Osteocyte (in vitro differentiated cells): ENCODE results near the gene CHODL. TPM values are rescaled to one million over a fixed set of nuclear protein-coding genes. Genes with fewer than 3 reads are reported as not detected.

Experiments used
- DNase-seq: peaks from one replicate; pipeline ENCODE4 v3.0.0; 2021; ENCODE audit warnings: mixed read lengths; ENCODE audit not compliant: unreplicated experiment; ENCODE audit errors: extremely low spot score
- H3K27ac Mint-ChIP-seq: one replicate; pipeline ENCODE4 v1.8.0; 2021; ENCODE audit warnings: mild to moderate bottlenecking, mixed read lengths; ENCODE audit not compliant: unreplicated experiment
- H3K27me3 Mint-ChIP-seq: one replicate; pipeline ENCODE4 v1.8.0; 2021; ENCODE audit warnings: mixed read lengths; ENCODE audit not compliant: unreplicated experiment
- H3K36me3 Mint-ChIP-seq: one replicate; pipeline ENCODE4 v1.8.0; 2021; ENCODE audit warnings: mixed read lengths; ENCODE audit not compliant: unreplicated experiment
- H3K4me1 Mint-ChIP-seq: one replicate; pipeline ENCODE4 v1.8.0; 2021; ENCODE audit warnings: mixed read lengths; ENCODE audit not compliant: unreplicated experiment
- H3K4me3 Mint-ChIP-seq: one replicate; pipeline ENCODE4 v1.8.0; 2021; ENCODE audit warnings: mild to moderate bottlenecking, moderate library complexity, mixed read lengths; ENCODE audit not compliant: unreplicated experiment
- H3K9me3 Mint-ChIP-seq: one replicate; pipeline ENCODE4 v1.8.0; 2021; ENCODE audit warnings: mixed read lengths; ENCODE audit not compliant: unreplicated experiment
- total RNA-seq: library from RNA; stranded (reverse); gene quantifications from 2 replicates; pipeline ENCODE4 v1.2.1, GENCODE V29; 2021
- TF ChIP-seq, protein P1 (sequence below): fragments of 200-600 bp; sonication (generic); IDR thresholded peaks from 2 replicates; pipeline ENCODE4 v1.5.0; 2021; ENCODE audit warnings: antibody characterized with exemption, mild to moderate bottlenecking, moderate library complexity

The CHODL gene
- total RNA-seq, 1 donor from 2014 or later = 0.19 TPM

DNA sequence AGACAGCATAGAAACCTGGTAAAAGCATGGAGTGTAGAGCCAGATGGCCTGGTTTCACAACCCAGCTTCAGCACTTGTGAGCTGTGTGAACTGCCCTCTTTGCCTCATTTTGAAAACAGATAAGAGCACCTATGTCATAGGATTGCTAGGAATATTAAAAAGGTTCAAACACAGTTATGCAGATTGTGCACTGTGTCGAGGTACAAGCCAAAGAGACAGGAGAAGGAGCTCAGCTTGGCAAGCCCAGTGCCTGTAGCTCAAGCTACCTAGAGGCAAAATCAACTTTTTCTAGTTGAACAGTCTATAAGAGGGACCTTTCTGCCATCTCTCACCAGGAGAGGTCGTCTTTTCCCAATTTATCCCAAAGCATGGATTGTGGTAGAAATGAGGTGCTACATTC, 5.0 kb downstream of the CHODL start:
- no peak overlapping the region for H3K27ac Mint-ChIP-seq
- peaks cover 4% of the 10 kb centered on the region for H3K4me1 Mint-ChIP-seq
- no peak overlapping the region for H3K4me3 Mint-ChIP-seq
- H3K9me3 Mint-ChIP-seq = no peaks in the 10 kb centered on the region
- TF ChIP-seq, protein P1, sequence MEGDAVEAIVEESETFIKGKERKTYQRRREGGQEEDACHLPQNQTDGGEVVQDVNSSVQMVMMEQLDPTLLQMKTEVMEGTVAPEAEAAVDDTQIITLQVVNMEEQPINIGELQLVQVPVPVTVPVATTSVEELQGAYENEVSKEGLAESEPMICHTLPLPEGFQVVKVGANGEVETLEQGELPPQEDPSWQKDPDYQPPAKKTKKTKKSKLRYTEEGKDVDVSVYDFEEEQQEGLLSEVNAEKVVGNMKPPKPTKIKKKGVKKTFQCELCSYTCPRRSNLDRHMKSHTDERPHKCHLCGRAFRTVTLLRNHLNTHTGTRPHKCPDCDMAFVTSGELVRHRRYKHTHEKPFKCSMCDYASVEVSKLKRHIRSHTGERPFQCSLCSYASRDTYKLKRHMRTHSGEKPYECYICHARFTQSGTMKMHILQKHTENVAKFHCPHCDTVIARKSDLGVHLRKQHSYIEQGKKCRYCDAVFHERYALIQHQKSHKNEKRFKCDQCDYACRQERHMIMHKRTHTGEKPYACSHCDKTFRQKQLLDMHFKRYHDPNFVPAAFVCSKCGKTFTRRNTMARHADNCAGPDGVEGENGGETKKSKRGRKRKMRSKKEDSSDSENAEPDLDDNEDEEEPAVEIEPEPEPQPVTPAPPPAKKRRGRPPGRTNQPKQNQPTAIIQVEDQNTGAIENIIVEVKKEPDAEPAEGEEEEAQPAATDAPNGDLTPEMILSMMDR = peak; percentile 6
- DNase-seq = no peak
- H3K36me3 Mint-ChIP-seq = no peaks in the 10 kb centered on the region
- H3K27me3 Mint-ChIP-seq = peaks cover 15% of the 10 kb centered on the region

DNA sequence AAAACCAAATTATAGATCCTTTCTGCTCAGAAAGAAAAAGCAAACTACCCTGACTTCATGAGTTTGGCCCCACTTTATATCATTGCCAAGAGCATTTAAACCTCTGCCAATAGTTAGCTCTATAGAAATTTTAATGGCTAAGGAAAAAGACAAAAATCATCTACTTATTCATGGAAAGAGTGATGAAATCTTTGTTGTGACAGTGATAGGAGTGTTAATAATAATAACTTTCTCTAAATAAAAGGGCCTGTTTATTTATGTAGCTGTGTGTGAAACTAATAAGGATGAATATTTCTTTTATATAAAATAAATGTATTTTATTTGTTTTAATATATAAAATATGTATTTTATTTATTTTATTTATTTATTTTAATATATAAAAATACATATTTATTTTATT, 6.4 kb downstream of the CHODL start:
- Mint-ChIP-seq H3K4me1 (no peaks in the 10 kb centered on the region), H3K9me3 (no peaks in the 10 kb centered on the region), H3K27me3 (peaks cover 6% of the 10 kb centered on the region), H3K4me3 (no peak overlapping the region), H3K36me3 (no peaks in the 10 kb centered on the region), H3K27ac (no peak overlapping the region)
- TF ChIP-seq, protein P1 = no peak
- no peak for DNase-seq

DNA sequence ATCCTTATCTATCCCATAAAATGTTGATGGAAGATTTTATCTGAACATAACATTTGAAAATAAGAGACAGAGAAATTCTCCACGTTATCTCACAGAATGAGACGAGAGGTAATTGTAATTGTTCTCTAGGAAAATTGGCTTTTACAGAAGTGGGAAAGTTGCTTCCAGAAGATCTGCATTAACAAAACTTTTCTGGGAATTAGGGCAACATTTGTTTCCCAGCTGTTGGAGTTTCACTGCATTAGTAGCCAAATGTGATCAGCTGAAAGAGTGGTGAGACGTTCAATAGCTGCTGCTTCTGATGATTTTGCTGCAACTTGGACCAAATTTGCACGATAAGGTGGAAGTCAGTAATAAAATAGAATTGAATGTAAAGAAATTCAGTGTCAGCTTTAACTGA, 7.6 kb downstream of the CHODL start:
- Mint-ChIP-seq H3K9me3 (no peaks in the 10 kb centered on the region), H3K27me3 (no peaks in the 10 kb centered on the region), H3K27ac (no peak overlapping the region), H3K36me3 (no peaks in the 10 kb centered on the region), H3K4me1 (no peaks in the 10 kb centered on the region), H3K4me3 (no peak overlapping the region)
- TF ChIP-seq, protein P1 = no peak
- DNase-seq = no peak

DNA sequence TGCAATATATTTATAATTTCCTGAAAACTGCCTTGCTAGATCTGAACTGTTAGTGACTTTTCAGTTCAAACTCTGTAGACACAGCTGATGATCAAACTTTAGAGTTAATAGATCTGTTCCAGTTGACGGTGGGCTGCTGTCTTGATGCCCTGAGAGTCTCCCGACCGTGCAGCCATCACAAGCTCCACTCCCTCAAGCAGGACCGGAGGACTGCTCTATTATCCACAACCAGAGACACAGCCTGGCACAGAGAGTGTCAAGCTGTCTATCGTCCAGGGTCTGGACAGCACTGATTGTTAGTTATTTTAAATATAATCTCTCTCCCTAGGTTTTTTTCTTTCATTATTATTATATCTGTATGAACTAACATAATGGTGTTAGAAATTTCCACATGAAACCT, 8.0 kb downstream of the CHODL start:
- no peaks in the 10 kb centered on the region for H3K9me3 Mint-ChIP-seq
- no peaks in the 10 kb centered on the region for H3K27me3 Mint-ChIP-seq
- no peak for DNase-seq
- no peaks in the 10 kb centered on the region for H3K36me3 Mint-ChIP-seq
- no peaks in the 10 kb centered on the region for H3K4me1 Mint-ChIP-seq
- no peak overlapping the region for H3K27ac Mint-ChIP-seq
- TF ChIP-seq, protein P1 = no peak
- H3K4me3 Mint-ChIP-seq = no peak overlapping the region

DNA sequence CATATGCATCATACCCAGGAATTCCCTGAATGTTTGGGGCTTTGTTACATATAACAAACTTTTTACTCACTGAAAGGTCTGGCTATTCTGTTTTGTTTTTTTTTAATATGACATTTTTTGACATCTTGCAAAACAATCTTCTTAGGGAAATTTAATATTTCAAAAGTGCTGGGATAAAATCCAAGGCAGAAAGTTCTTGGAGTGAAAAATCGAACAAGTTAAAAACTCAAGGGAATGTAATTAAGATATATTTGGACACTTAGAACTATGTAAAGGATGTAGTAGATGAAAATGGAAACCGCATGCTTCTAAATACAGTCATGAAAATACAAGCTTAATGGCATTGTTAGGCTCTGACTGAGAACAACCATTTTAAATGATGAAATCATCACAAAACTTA, 8.6 kb downstream of the CHODL start:
- Mint-ChIP-seq H3K9me3 (no peaks in the 10 kb centered on the region), H3K36me3 (no peaks in the 10 kb centered on the region), H3K27ac (no peak overlapping the region), H3K27me3 (no peaks in the 10 kb centered on the region), H3K4me3 (no peak overlapping the region), H3K4me1 (no peaks in the 10 kb centered on the region)
- no peak for DNase-seq
- TF ChIP-seq, protein P1 = no peak
